Suppressor macrophage treated with lipopolysaccharide for 1 hour (primary cell): ENCODE results near the gene RPS16.

Experiments
- DNase-seq, 3 donors: peaks; one replicate each; pipeline ENCODE4 v3.0.0-alpha.2; 2020 to 2022

RPS16 gene

GRCh38 chr19:39448271-39448670 is 12.5 kb upstream of the RPS16 start:
- DNase-seq = peak; percentile 47 to 60 (median 54)

DNA sequence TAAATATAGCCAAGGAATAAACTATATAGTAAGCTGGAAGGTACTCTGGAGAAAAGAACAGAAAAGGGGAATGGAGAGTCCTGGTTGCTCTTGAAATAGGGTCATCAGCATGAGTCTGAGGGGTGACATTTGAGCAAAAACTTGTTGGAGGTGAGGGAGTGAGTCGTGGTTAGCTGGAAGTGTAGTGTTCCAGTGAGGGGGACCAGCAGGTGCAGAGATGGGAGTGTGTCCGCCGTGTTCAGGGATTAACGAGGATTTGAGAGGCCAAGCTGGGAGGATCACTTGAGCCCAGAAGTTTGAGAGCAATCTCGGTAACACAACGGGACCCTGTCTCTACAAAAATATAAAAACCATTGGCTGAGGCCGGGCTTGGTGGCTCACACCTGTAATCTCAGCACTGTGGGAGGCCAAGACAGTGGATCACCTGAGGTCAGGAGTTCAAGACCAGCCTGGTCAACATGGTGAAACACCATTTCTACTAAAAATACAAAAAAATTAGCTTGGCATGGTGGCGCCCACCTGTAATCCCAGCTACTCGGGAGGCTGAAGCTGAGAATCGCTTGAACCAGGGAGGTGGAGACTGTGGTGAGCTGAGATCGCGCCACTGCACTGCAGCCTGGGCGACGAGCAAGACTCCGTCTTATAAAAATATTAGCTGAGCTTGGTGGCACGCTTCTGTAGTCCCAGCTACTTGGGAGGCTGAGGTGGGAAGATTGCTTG is 10.8 kb upstream of the RPS16 start:
- DNase-seq = no peak

DNA sequence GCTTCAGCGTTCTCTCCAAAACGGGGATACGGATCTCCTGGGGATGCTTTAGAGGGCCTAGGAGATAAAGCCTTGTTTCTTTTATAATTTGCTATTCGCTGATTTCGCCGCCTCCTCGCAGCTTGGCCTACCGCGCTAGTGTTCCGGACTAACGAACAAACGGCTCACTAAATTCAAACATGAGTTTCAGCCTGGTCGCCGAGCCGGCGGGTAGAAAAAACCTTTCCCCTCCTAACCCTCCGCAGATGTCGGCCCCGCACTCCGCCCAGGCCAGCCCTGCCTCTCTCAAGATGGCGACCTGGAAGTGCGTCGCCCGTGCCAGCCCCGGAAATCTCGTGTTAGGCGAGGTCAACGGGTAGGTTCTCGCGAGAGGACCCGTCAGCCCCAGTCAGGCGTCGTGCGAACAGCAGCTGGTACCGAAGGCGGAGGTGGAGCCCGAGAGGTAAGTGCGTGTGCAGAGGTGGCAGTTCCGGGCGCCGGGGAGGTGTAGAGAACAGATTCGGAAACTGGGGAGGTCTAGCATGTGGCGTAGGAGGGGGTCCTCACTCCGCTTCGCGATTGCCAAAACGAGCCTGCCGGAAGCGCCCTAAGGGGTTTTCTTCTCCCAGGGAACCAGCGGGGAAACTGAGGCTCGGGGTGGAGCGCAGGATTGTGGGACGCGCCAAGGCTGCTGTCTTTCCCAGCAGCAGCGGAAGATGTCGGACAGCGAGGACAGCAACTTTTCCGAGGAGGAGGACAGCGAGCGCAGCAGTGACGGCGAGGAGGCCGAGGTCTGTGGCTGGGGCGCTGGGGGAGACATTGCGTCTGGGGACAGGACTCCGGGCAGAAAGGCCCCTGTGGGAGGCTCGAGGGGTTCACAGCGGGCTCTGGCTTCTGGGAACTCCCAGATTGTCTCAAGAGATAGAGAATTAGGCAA is 9.7 kb upstream of the RPS16 start, which contains the start of gene SUPT5H:
SUPT5H (plus strand) TSS at position 387 of the 916 bp plus-strand sequence; CDS start at position 696, 309 bp downstream.
- DNase-seq = peak; percentile 98 to 99 (median 99)

DNA sequence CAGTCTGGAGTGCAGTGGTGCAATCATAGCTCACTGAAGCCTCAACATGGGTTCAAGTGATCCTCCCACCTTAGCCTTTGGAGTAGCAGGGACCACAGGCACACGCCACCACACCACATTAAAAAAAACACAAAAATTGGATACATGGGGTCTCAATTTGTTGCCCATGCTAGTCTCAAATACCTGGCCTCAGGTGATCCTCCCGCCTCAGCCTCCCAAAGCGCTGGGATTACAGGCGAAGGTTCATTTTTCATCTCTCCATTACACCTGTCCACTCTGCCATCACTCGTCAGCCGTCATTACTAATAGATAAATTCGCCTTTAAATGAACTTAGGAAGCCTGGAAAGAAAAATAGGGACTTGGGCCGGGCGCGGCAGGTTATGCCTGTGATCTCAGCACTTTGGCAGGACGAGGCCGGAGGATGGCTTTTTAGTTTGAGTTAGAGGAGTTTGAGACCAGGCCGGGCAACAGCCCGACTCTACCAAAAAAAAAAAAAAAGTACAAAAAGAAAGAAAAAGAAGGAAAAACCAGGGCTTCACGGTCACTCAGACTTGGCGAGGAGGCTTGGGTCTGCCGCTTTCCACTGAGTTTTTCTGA is 8.9 kb upstream of the RPS16 start:
- peak; percentile 21 to 38 (median 22) for DNase-seq

GRCh38 chr19:39438270-39438934 is 2.7 kb upstream of the RPS16 start:
- DNase-seq = no peak

GRCh38 chr19:39436350-39436716 is 584 bp upstream of the RPS16 start:
- peak in 2 of 3 donors; percentile 38 to 54 for DNase-seq

GRCh38 chr19:39434123-39435076 is 1.3 kb downstream of the RPS16 start:
- no peak for DNase-seq

GRCh38 chr19:39433480-39434079 is 2.2 kb downstream of the RPS16 start:
- DNase-seq = no peak

GRCh38 chr19:39432677-39433025 is 3.1 kb downstream of the RPS16 start:
- no peak for DNase-seq

DNA sequence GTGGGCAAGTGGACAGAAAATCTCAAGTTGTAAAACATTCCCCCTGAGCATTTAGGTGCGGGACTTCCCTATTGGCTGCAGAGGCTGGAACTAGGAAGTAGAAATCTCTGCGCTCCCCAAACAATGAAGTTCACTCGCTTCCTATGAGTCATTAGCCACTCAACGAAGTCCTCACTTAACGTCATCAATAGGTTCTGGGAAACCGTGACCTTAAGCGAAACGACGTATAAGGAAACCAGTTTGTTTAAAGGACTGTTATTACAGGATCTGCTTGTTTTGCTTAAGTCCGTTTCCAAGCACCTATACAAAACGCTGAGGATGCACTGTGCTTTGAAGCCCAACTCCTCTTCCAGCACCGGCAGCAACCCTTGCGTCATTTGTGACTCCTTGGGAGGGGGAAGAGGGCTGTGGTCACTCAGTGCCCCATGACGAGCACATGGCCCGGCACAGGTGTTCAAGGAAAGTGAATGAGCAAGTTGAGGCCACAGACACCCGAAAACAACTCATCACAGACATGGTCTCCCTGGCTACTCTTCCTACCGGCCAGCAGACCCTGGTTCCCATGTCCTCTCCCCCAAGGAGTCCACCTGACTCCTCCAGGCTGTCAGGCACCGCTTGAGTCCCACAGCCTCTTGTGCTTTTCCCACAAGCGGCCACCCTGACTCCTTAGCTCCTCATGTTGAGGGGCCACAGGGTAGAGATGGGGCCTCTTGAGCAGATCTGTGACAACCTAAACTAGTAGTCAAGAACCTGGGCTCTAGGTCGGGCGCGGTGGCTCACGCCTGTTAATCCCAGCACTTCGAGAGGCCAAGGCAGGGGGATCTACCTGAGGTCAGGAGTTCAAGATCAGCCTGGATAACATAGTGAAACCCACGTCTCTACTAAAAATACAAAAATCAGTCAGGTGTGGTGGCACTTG is 4.8 kb downstream of the RPS16 start:
- peak; percentile 91 to 99 (median 98) for DNase-seq

DNA sequence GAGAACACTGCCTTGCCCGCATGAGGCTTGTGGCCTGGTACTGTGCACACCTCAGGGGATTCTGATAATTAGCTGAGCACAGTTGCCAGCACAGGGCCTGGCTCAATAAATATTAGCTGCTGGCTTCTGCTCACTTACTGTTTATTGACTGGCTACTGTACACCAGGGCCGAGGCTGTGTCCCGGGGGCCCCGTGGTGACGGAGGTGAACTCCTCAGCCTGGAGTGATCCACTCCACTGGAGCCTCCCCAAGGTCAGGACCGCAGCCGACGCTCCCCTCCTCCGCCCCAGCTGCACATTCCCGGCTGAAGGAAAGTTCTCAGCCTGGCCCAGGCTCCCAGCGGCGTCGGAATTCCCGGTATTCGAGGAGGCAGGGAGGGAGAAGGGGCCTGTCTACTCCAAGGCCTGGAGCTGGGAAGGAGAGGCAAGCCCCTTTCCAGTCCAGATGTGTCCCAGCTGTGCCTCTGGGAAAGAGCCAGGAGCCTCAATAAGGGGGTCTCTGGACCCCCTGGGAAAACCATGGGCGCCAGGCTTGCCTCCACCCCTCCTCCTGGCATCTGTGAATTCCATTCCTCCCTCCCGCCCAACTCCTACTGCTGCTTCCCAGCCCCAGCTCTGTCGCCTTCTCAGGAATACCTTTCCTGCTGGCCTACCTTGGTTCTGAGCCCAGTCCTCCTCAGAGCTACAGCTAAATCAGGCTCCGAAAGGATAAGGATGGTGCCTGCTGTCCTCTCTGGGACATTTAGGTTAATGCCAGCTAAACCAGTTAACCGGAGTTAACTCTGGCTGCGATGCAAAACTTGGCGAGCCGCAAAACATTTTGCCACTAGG is 7.3 kb downstream of the RPS16 start:
- no peak for DNase-seq

GRCh38 chr19:39427707-39428106 is 8.0 kb downstream of the RPS16 start:
- no peak for DNase-seq

DNA sequence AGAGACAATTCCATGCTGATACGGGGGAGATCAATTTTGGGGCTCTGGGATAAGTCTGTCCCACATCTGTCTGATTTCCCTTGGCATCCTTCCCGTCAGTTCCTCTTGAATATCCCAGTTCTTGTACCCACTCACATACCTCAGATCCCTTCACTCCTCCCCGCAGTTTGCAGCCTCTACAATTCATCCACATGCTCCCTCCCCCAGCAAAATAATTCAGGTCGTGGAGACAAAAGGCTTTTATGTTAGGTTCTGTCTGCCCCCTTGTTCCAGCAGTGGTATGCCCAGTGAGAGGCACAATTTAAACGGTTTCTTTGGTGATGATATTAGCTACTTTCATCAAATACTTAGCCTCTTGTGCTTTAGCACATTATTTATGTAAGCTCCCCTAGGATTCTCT is 9.6 kb downstream of the RPS16 start:
- DNase-seq = no peak

DNA sequence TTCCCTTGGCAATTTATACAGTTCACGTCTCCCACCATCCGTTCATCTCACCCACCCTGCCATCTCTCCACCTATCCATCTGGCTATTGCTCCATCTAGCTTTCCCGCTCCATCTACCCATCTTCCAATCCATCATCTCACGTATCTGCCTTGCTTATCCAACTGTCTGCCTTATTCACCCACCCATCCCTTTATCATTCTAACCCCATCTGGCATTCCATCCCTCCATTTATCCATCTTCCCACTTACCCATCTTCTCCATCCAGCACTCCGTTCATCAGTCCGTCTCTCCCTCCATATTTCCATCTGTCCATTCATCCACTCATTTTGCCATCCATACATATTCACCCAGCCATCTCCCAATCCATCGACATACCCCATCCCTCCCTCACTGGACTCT is 10.0 kb downstream of the RPS16 start:
- no peak for DNase-seq

GRCh38 chr19:39424934-39425333 is 10.8 kb downstream of the RPS16 start:
- DNase-seq = no peak

GRCh38 chr19:39423258-39424086 is 12.3 kb downstream of the RPS16 start:
- no peak for DNase-seq

- DNase-seq = no peak
Observed at GRCh38 chr19:39422020-39422419, 13.7 kb downstream of the RPS16 start.

DNA sequence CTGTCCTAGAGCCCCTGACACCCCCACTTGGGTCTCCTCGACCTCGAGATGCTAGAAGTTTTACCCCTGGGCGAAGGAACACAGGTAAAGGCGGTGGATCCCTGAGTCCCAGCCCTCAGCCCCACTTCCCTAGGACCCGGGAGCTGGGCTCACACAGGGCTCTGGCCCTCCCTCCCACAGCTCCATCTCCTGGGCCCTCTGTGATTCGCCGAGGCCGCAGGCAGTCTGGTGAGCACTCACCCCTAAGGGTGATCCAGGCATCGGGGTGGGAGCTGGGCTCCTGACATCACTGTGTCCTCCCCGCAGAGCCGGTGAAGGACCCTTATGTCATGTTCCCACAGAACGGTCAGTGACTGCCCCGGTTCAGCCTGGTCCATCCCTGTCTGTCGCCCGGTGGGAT is 15.0 kb downstream of the RPS16 start:
- no peak for DNase-seq
